Natural killer cell (primary cell): Measurements from ENCODE around the gene SULT4A1. TPM values are rescaled to one million over a fixed set of nuclear protein-coding genes. Genes with fewer than 3 reads are reported as not detected.

Source experiments
- ATAC-seq, 3 donors: fragments of 150-1000 bp in 2 of 3; fragments of 200-7000 bp in 1 of 3; cut with Tn5 transposase; 1 replicate in 1 of 3; 2 replicates in 2 of 3; pipeline ENCODE4 v1.10.0; 2021; ENCODE audit warnings: mild to moderate bottlenecking in 2 of 3, moderate library complexity in 2 of 3
- DNase-seq, 2 donors: peaks; one replicate each; pipeline versions ENCODE4 v3.0.0 to v3.0.0-alpha.2; 2013 to 2021; ENCODE audit warnings: mixed read lengths in 1 of 2
- H3K27ac ChIP-seq: one replicate; pipeline ENCODE4 v1.5.1; 2013; ENCODE audit warnings: mild to moderate bottlenecking, low read length
- H3K27me3 ChIP-seq: one replicate; pipeline ENCODE4 v1.6.1; 2013; ENCODE audit warnings: low read length; ENCODE audit not compliant: control insufficient read depth, insufficient read depth
- H3K36me3 ChIP-seq: one replicate; pipeline ENCODE4 v1.6.1; 2013; ENCODE audit warnings: low read length; ENCODE audit not compliant: control insufficient read depth, insufficient read depth
- H3K4me1 ChIP-seq: one replicate; pipeline ENCODE4 v1.6.1; 2013; ENCODE audit warnings: low read length; ENCODE audit not compliant: control insufficient read depth, insufficient read depth
- H3K4me3 ChIP-seq: one replicate; pipeline ENCODE4 v1.5.1; 2013; ENCODE audit warnings: low read length
- H3K9me3 ChIP-seq: one replicate; pipeline ENCODE4 v1.6.1; 2013; ENCODE audit warnings: low read length; ENCODE audit not compliant: control insufficient read depth, insufficient read depth
- H3K27ac Mint-ChIP-seq, 2 donors: one replicate each; pipeline ENCODE4 v1.8.0; 2022; ENCODE audit warnings: mild to moderate bottlenecking in 2 of 2, mixed read lengths in 2 of 2, moderate library complexity in 1 of 2
- H3K27me3 Mint-ChIP-seq, 2 donors: one replicate each; pipeline ENCODE4 v1.8.0; 2022; ENCODE audit warnings: low read depth in 2 of 2, mixed read lengths in 2 of 2
- H3K36me3 Mint-ChIP-seq: one replicate; pipeline ENCODE4 v1.8.0; 2022; ENCODE audit warnings: mixed read lengths
- H3K4me1 Mint-ChIP-seq, 2 donors: one replicate each; pipeline ENCODE4 v1.8.0; 2022; ENCODE audit warnings: mixed read lengths in 2 of 2
- H3K4me3 Mint-ChIP-seq: one replicate; pipeline ENCODE4 v1.8.0; 2022; ENCODE audit warnings: mild to moderate bottlenecking, moderate library complexity, mixed read lengths
- H3K9me3 Mint-ChIP-seq, 2 donors: one replicate each; pipeline ENCODE4 v1.8.0; 2022; ENCODE audit warnings: mixed read lengths in 2 of 2
- CTCF ChIP-seq: fragments of 200-600 bp; IDR thresholded peaks from one replicate; pipeline ENCODE4 v1.8.0; 2022; ENCODE audit warnings: antibody characterized with exemption
- WGBS: methylation state at CpG from one replicate; pipeline ENCODE4 v1.1.7; 2013; ENCODE audit warnings: missing lambda C conversion rate; ENCODE audit not compliant: insufficient coverage; 5-methylcytosine and 5-hydroxymethylcytosine counted together
- intact Hi-C: fragments of 100-400 bp; cut with micrococcal nuclease; formaldehyde crosslinking; loops from one replicate; pipeline ENCODE4 v1.14.2; 2022
- total RNA-seq, 4 donors: library from RNA; stranded (reverse); fragments of 120-200 nt in 1 of 4; gene quantifications; one replicate each; pipeline versions ENCODE4 v1.2.3 to v1.2.4, GENCODE V29; 2013 to 2022

SULT4A1 gene
- total RNA-seq, 3 donors from 2014 or later (not counting 1 experiment from before 2014, with no cell fraction given): not detected

- no peaks in the 10 kb centered on the region for H3K36me3 Mint-ChIP-seq
- no peaks in the 10 kb centered on the region for H3K9me3 Mint-ChIP-seq
- Histone ChIP-seq H3K9me3 (no peaks in the 10 kb centered on the region), H3K27me3 (no peaks in the 10 kb centered on the region), H3K27ac (no peak overlapping the region), H3K36me3 (no peaks in the 10 kb centered on the region), H3K4me3 (no peak overlapping the region), H3K4me1 (no peaks in the 10 kb centered on the region)
- peaks cover 23 to 27% of the 10 kb centered on the region in 2 donors for H3K27me3 Mint-ChIP-seq
- no peak overlapping the region for H3K27ac Mint-ChIP-seq
- ATAC-seq: no peak
- WGBS: 69% methylated on average over 22 of the region's 22 CpGs
- intact Hi-C loops: no loop called here
- TF ChIP-seq CTCF: no peak
- H3K4me3 Mint-ChIP-seq: no peak overlapping the region
- DNase-seq: no peak
- H3K4me1 Mint-ChIP-seq: no peaks in the 10 kb centered on the region
These were observed 40.5 kb downstream of the SULT4A1 start for GRCh38 chr22:43821606-43822425.

- intact Hi-C loops: no loop called here
- no peak overlapping the region for H3K27ac ChIP-seq
- H3K27me3 ChIP-seq: no peaks in the 10 kb centered on the region
- H3K36me3 Mint-ChIP-seq: no peaks in the 10 kb centered on the region
- TF ChIP-seq CTCF: no peak
- no peaks in the 10 kb centered on the region for H3K36me3 ChIP-seq
- DNase-seq: no peak
- no peaks in the 10 kb centered on the region for H3K4me1 Mint-ChIP-seq
- H3K27ac Mint-ChIP-seq: no peak overlapping the region
- no peak overlapping the region for H3K4me3 Mint-ChIP-seq
- no peaks in the 10 kb centered on the region for H3K9me3 Mint-ChIP-seq
- whole genome bisulfite sequencing: 83% methylated on average over 18 of the region's 18 CpGs
- H3K27me3 Mint-ChIP-seq: peaks cover 23 to 27% of the 10 kb centered on the region in 2 donors
- no peaks in the 10 kb centered on the region for H3K9me3 ChIP-seq
- no peak for ATAC-seq
- H3K4me1 ChIP-seq: no peaks in the 10 kb centered on the region
- no peak overlapping the region for H3K4me3 ChIP-seq
These were observed 41.5 kb downstream of the SULT4A1 start for GRCh38 chr22:43820651-43821305.

GRCh38 chr22:43819931-43820640, 42.2 kb downstream of the SULT4A1 start:
- Histone ChIP-seq H3K4me3 (no peak overlapping the region), H3K9me3 (no peaks in the 10 kb centered on the region), H3K4me1 (no peaks in the 10 kb centered on the region), H3K27ac (no peak overlapping the region), H3K36me3 (no peaks in the 10 kb centered on the region), H3K27me3 (no peaks in the 10 kb centered on the region)
- Mint-ChIP-seq H3K27ac (no peak overlapping the region), H3K36me3 (no peaks in the 10 kb centered on the region), H3K27me3 (peaks cover 21 to 23% of the 10 kb centered on the region in 2 donors), H3K4me1 (peaks cover 0 to 3% of the 10 kb centered on the region in 2 donors), H3K4me3 (no peak overlapping the region), H3K9me3 (no peaks in the 10 kb centered on the region)
- 91% methylated on average over 11 of the region's 13 CpGs for WGBS
- DNase-seq: no peak
- no peak for ATAC-seq
- intact Hi-C loops: no loop called here
- no peak for TF ChIP-seq CTCF
